Inferior parietal cortex (tissue), 1 donor: Measurements from ENCODE around the gene MC2R.
"Not testable (repeated sequence)": the region's sequence is repeated elsewhere in the genome, so short reads cannot be mapped to it uniquely, and the experiment has no call there.

Experiments
- DNase-seq: peaks from one replicate; pipeline ENCODE4 v3.0.0-alpha.2; 2016; ENCODE audit errors: extremely low spot score

MC2R gene

GRCh38 chr18:13893418-13893760 is 21.9 kb downstream of the MC2R start:
- DNase-seq = no peak

- DNase-seq = no peak
These were observed 23.2 kb downstream of the MC2R start for GRCh38 chr18:13892098-13892497.

GRCh38 chr18:13890761-13891361 is 24.5 kb downstream of the MC2R start:
- DNase-seq = no peak

- DNase-seq = no peak
These were observed 25.7 kb downstream of the MC2R start for GRCh38 chr18:13889671-13890070.

GRCh38 chr18:13888191-13888716 is 27.1 kb downstream of the MC2R start:
- DNase-seq = no peak

- DNase-seq = no peak
These were observed 30.3 kb downstream of the MC2R start for GRCh38 chr18:13885009-13885408.

GRCh38 chr18:13879937-13880336 is 35.4 kb downstream of the MC2R start:
- no peak for DNase-seq

GRCh38 chr18:13879492-13879891 is 35.8 kb downstream of the MC2R start:
- no peak for DNase-seq

GRCh38 chr18:13878857-13879256 is 36.5 kb downstream of the MC2R start:
- no peak for DNase-seq

GRCh38 chr18:13877157-13877556 is 38.2 kb downstream of the MC2R start:
- DNase-seq = no peak

GRCh38 chr18:13874558-13874957 is 40.8 kb downstream of the MC2R start:
- DNase-seq = no peak

GRCh38 chr18:13872932-13873331 is 42.4 kb downstream of the MC2R start:
- no peak for DNase-seq

- DNase-seq = no peak
These were observed 43.0 kb downstream of the MC2R start for GRCh38 chr18:13872373-13872772.

- DNase-seq = no peak
These were observed 43.6 kb downstream of the MC2R start for GRCh38 chr18:13871701-13872100.

- no peak for DNase-seq
These were observed 46.6 kb downstream of the MC2R start for GRCh38 chr18:13868501-13869271.

- not testable (repeated sequence) for DNase-seq
These were observed 52.4 kb downstream of the MC2R start for GRCh38 chr18:13862898-13863297.

GRCh38 chr18:13849791-13850190 is 65.5 kb downstream of the MC2R start:
- DNase-seq = no peak

- no peak for DNase-seq
These were observed 78.8 kb downstream of the MC2R start for GRCh38 chr18:13836559-13836958.

- DNase-seq = no peak
These were observed 80.1 kb downstream of the MC2R start for GRCh38 chr18:13835202-13835601.

GRCh38 chr18:13834496-13835015 is 80.8 kb downstream of the MC2R start:
- no peak for DNase-seq
